GM19438 (cell line): ENCODE measurements around the gene DUSP9.
"Not testable (repeated sequence)": the region's sequence is repeated elsewhere in the genome, so short reads cannot be mapped to it uniquely, and the experiment has no call there.

Experiments
- ATAC-seq: cut with Tn5 transposase; IDR thresholded peaks from one replicate; pipeline ENCODE4 v1.9.1; 2021; ENCODE audit warnings: low read depth; ENCODE audit not compliant: unreplicated experiment

Gene DUSP9, protein sequence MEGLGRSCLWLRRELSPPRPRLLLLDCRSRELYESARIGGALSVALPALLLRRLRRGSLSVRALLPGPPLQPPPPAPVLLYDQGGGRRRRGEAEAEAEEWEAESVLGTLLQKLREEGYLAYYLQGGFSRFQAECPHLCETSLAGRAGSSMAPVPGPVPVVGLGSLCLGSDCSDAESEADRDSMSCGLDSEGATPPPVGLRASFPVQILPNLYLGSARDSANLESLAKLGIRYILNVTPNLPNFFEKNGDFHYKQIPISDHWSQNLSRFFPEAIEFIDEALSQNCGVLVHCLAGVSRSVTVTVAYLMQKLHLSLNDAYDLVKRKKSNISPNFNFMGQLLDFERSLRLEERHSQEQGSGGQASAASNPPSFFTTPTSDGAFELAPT

GRCh38 chrX:153646620-153647373 is at the start of gene DUSP9:
DUSP9 (plus strand) TSS chrX:153647203; CDS start chrX:153647954, 751 bp downstream.
- ATAC-seq, result no peak

DNA sequence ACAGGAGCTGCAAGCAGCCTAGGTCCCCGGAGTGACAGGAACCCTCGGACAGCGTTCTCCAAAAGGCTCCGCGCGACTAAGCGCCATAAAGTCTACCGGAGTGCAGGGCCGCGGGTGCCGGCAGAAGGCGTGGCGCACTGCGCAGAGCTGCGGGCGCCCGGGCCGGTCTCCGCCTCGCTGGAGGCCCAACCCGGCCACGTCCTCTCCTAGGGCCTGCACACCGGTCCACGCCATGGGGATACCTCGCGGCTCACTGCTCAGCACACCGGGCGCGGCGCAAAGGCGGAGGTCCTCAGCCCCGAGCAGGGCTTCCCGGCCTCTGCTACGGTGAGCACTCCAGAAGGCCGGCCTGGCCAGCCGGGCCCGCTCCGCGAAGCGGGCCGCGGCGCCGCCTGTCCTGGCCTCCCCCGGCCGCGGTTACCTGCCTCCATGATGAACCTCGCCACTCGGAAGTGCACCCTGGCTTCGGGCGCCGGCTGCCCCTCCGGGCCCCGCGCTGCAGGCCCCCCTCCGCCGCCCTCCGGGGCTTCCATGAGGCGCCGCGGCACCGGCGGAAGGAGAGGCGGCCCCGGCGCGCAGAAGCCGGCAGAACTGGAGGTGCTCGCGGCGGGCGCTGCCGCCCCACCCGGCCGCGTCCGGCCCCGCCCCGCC is 48.3 kb upstream of the DUSP9 start, which contains the start of gene CCNQ:
TSS of gene CCNQ (minus strand) at position 599 of the 651 bp plus-strand sequence. CDS start at position 533, 66 bp downstream.
- peak; percentile 46 for ATAC-seq

DNA sequence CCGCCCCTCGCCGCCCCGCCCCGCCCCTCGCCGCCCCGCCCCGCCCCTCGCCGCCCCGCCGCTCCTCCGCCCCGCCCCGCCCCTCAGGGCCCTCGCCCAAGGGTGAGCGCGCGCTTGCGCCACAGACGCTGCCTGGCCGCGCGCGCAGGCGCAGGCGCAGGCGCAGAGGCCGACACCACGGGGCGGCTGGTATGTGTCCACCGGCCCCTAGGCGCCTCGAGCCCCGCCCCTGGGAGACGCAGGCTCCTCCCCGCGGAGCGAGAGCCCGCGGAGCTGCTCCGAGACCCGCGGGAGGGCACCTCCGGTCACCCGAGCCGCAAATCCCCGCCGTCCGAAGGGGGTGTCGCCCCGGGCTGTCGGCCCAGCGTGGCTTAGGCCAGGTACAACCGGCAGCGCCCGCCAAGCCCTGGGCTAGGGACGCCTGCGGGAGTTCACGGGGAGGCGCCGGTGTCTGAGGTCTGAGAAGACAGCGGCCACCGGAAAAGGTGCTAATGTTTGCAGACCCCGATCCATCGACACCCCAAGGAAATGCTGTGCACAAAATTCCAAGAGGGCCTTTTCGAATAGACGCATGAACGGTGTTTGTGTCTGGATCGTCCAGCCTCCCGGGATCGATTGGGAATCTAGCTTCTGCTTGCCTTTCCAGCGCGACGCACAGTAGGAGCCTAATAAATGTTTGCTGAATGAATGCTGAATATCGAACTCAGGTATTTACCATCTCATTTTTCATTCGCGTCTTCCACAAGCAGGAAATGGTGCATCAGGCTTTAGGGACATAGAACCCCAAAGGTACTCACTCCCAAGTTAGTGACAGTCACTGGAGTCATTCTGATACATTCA is 47.6 kb upstream of the DUSP9 start:
- ATAC-seq, result peak; percentile 56

- no peak for ATAC-seq
These were observed 47.0 kb upstream of the DUSP9 start for GRCh38 chrX:153600032-153600373.

DNA sequence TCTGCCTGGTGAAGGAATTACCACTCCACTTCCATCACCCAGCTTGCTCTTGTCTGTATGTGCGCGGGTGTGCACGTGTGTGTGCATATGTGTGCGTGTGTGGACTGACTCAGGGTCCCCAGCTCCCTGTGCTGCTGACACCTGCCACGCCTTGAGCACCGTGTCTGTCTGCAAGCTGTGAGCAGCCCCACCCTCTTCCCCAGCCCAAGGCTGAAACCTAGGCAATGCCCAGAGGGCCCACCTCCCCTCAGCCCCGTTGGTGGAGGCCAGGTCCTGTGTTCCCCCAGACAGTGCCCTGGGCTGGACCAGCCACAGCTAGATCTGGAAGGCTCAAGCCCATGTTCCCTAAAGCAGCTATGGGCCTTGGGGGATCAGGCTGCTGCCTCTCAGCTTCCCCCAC is 46.1 kb upstream of the DUSP9 start:
- ATAC-seq, result no peak

- no peak for ATAC-seq
These were observed 45.4 kb upstream of the DUSP9 start for GRCh38 chrX:153601511-153602110.

GRCh38 chrX:153602601-153603000 is 44.4 kb upstream of the DUSP9 start:
- ATAC-seq, result no peak

- ATAC-seq, result no peak
These were observed 43.8 kb upstream of the DUSP9 start for GRCh38 chrX:153603131-153603656.

DNA sequence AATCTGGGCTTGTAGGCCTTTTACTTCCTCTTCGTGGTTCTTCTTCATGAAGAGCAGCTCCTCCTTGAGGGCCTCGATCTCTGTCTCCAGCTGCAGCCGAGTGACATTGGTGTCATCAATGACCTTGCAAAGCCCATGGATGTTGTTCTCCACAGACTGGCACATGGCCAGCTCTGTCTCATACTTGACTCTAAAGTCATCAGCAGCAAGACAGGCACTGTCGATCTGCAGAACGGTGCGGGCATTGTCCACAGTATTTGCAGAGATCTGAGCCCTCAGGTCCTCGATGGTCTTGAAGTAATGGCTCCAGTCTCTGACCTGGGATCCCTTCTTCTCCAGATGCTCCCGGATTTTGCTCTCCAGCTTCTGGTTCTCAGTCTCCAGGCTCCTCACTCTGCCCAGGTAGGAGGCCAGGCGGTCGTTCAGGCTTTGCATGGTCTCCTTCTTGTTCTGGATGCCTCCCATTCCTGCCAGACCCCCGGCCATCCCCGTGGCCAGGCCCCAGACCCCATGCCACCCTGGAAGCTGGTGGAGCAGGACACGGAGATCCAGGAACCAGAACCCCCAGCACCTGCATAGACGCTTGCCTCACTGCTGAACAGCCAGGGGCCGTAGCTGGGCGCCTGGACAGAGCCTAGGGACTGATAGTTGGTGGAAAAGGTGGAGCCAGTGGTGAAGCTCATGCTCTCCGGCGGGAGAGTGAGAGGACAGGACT is 42.2 kb upstream of the DUSP9 start:
- not testable (repeated sequence) for ATAC-seq

- ATAC-seq, result no peak
These were observed 40.5 kb upstream of the DUSP9 start for GRCh38 chrX:153606503-153606902.

DNA sequence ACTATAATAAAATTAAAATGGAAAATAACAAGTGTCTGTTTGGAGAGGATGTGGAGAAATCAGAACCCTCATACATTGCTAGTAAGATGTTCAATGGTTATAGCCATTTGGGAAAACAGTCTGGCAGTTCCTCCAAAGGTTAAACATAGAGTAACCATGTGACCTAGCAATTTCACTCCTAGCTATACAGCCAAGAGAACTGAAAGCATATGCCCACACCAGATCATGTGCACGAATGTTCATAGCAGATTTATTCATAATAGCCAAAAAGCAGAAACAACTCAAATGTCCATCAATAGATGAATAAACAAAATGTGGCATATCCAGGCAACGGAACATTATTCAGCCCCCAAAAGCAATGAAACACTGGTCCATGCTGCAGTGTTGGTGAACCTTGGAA is 38.6 kb upstream of the DUSP9 start:
- ATAC-seq, result no peak

DNA sequence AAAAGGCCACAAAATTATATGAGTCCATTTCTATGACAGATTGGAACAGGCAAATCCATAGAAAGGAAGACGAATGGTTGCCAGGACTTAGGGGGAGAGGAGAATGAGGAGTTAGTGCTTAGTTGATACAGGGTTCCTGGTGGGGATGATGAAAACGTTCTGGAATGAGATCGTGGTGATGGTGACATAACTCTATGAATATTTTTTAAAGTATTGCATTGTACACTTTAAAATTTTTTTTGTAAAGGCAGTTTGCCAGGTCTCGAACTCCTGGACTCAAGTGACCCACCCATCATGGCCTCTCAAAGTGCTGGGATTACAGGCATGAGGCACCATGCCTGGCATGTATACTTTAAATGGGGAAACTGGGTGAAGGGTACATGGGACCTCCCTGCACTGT is 38.2 kb upstream of the DUSP9 start:
- no peak for ATAC-seq

- no peak for ATAC-seq
These were observed 36.8 kb upstream of the DUSP9 start for GRCh38 chrX:153609917-153610835.

DNA sequence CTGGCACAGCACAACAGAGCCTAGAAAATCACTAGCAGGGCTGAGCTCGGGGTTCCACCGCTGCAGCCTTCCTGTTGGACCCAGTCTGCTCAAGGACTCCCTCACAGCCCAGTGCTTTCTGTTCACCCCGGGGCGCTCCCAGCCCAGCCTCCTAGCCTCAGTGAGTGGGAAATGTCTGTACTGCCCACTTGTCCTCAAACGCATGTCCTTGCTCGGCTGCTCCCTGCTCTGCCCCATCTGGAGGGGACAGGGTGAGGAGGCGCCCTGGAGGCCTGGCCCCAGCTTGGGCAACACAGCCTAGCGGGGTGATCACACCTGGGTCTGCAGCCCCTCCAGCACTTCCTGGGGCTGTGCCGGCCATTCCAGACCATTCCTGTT is 36.2 kb upstream of the DUSP9 start:
- ATAC-seq, result no peak

GRCh38 chrX:153611298-153612095 is 35.5 kb upstream of the DUSP9 start:
- ATAC-seq, result no peak

- no peak for ATAC-seq
These were observed 34.6 kb upstream of the DUSP9 start for GRCh38 chrX:153612413-153612812.

DNA sequence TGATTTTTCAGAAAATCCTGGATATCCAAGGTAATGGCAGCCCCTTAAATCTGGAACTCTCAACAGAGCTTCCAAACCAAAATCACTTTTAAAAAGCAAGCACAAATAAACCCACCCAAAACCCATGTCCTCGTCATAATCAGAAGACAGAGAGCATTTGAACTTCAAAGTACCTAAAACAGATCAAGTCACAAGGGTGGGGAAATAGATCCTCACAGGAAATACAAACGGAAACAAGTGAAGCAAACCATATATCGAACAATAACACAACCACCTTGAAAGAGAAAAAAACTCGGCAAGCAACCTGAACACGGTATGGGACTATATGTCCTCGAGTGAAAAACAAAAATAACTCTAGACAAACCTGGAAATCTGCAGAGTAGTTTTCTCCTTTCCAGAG is 32.2 kb upstream of the DUSP9 start:
- no peak for ATAC-seq
